NT2/D1 (cell line): ENCODE measurements around the gene CCDC24.

ENCODE experiments used
- YY1 ChIP-seq: IDR thresholded peaks from 2 replicates; pipeline ENCODE4 v1.6.1; 2011; ENCODE audit not compliant: insufficient read length, insufficient read depth
- ZNF274 ChIP-seq: IDR thresholded peaks from 2 replicates; pipeline ENCODE4 v1.6.1; 2011; ENCODE audit warnings: mild to moderate bottlenecking, low read depth, low read length

- TF ChIP-seq ZNF274 (no peak), YY1 (no peak)
Observed at GRCh38 chr1:44040846-44041245, 49.4 kb downstream of the CCDC24 start.
